GM23338 (cell line): ENCODE data around the gene CHP1. TPM values are rescaled to one million over a fixed set of nuclear protein-coding genes. Genes with fewer than 3 reads are reported as not detected.
A peak's percentile ranks its signal among the peaks of the same experiment; 100 is the strongest.

Experiments
- ATAC-seq: fragments of 200-7000 bp; cut with Tn5 transposase; 3 replicates; pipeline ENCODE4 v1.9.1; 2020
- DNase-seq: peaks from one replicate; pipeline ENCODE4 v3.0.0-alpha.2; 2015; ENCODE audit warnings: low spot score
- H2AFZ ChIP-seq: fragments of 200-600 bp; sonication (generic); 2 replicates; pipeline ENCODE4 v1.8.0; 2016; ENCODE audit warnings: antibody characterized with exemption, mild to moderate bottlenecking, moderate library complexity
- H3F3A ChIP-seq: fragments of 200-600 bp; sonication (generic); replicated peaks from 2 replicates; pipeline ENCODE4 v1.8.0; 2017; ENCODE audit warnings: antibody characterized with exemption, mixed run types, low read depth
- H3K27ac ChIP-seq: fragments of 200-600 bp; sonication (generic); 2 replicates; pipeline ENCODE4 v1.6.1; 2016; ENCODE audit warnings: low read depth
- H3K27me3 ChIP-seq: fragments of 200-600 bp; sonication (generic); 2 replicates; pipeline ENCODE4 v1.8.0; 2016; ENCODE audit warnings: mild to moderate bottlenecking, mixed run types, moderate library complexity; ENCODE audit not compliant: insufficient read depth
- H3K36me3 ChIP-seq: fragments of 200-600 bp; sonication (generic); 2 replicates; pipeline ENCODE4 v1.8.0; 2016; ENCODE audit warnings: mild to moderate bottlenecking; ENCODE audit not compliant: insufficient read depth
- H3K4me1 ChIP-seq: fragments of 200-600 bp; sonication (generic); 2 replicates; pipeline ENCODE4 v1.8.0; 2016; ENCODE audit warnings: mild to moderate bottlenecking, moderate library complexity; ENCODE audit not compliant: insufficient read depth
- H3K4me2 ChIP-seq: fragments of 200-600 bp; sonication (generic); 2 replicates; pipeline ENCODE4 v1.7.1; 2017; ENCODE audit warnings: mixed run types
- H3K4me3 ChIP-seq: fragments of 200-600 bp; sonication (generic); 2 replicates; pipeline ENCODE4 v1.6.1; 2016; ENCODE audit warnings: mixed run types
- H3K79me2 ChIP-seq: fragments of 200-600 bp; sonication (generic); replicated peaks from 2 replicates; pipeline ENCODE4 v1.8.0; 2017; ENCODE audit warnings: mild to moderate bottlenecking; ENCODE audit not compliant: insufficient read depth
- H3K9me2 ChIP-seq: fragments of 200-600 bp; sonication (generic); 2 replicates; pipeline ENCODE4 v1.8.0; 2017; ENCODE audit not compliant: insufficient read depth
- H4K20me1 ChIP-seq: fragments of 200-600 bp; sonication (generic); replicated peaks from 2 replicates; pipeline ENCODE4 v1.8.0; 2017; ENCODE audit warnings: mild to moderate bottlenecking; ENCODE audit not compliant: insufficient read depth
- H3K27ac Mint-ChIP-seq: 2 replicates; pipeline ENCODE4 v1.8.0; 2020; ENCODE audit warnings: inconsistent platforms, mild to moderate bottlenecking, moderate library complexity, mixed read lengths
- H3K27me3 Mint-ChIP-seq: 3 replicates; pipeline ENCODE4 v1.8.0; 2022; ENCODE audit warnings: low read depth, mild to moderate bottlenecking, moderate library complexity, mixed read lengths, inconsistent platforms; ENCODE audit not compliant: insufficient read depth, poor library complexity
- H3K36me3 Mint-ChIP-seq: 3 replicates; pipeline ENCODE4 v1.8.0; 2021; ENCODE audit warnings: low read depth, mild to moderate bottlenecking, inconsistent platforms, moderate library complexity, mixed read lengths
- H3K4me1 Mint-ChIP-seq: 3 replicates; pipeline ENCODE4 v1.8.0; 2020; ENCODE audit warnings: mild to moderate bottlenecking, inconsistent platforms, mixed read lengths
- H3K4me3 Mint-ChIP-seq: 3 replicates; pipeline ENCODE4 v1.8.0; 2021; ENCODE audit warnings: moderate library complexity, mild to moderate bottlenecking, inconsistent platforms, mixed read lengths
- H3K9me3 Mint-ChIP-seq: 3 replicates; pipeline ENCODE4 v1.8.0; 2020; ENCODE audit warnings: moderate library complexity, mild to moderate bottlenecking, inconsistent platforms, mixed read lengths
- CREB1 ChIP-seq: fragments of 250-450 bp; sonication (Bioruptor Pico); IDR thresholded peaks from 2 replicates; pipeline ENCODE4 v1.5.0; 2020; ENCODE audit warnings: low read depth, mild to moderate bottlenecking, moderate library complexity
- EZH2 ChIP-seq: fragments of 200-600 bp; sonication (generic); IDR thresholded peaks from one replicate; pipeline ENCODE4 v1.8.0; 2017; ENCODE audit warnings: antibody characterized with exemption, mild to moderate bottlenecking, low read depth; ENCODE audit not compliant: unreplicated experiment
- EZH2phosphoT487 ChIP-seq: fragments of 200-600 bp; sonication (generic); IDR thresholded peaks from one replicate; pipeline ENCODE4 v1.8.1; 2018; ENCODE audit warnings: antibody characterized with exemption; ENCODE audit not compliant: unreplicated experiment
- NANOG ChIP-seq: IDR thresholded peaks from 2 replicates; pipeline ENCODE4 v1.6.1; 2016; ENCODE audit warnings: antibody characterized with exemption, borderline replicate concordance
- STAT1 ChIP-seq: IDR thresholded peaks from one replicate; pipeline ENCODE4 v1.6.1; 2016; ENCODE audit warnings: antibody characterized with exemption; ENCODE audit not compliant: unreplicated experiment
- ZNF114 ChIP-seq: fragments of 250-450 bp; sonication (Bioruptor Pico); IDR thresholded peaks from 2 replicates; pipeline ENCODE4 v1.5.0; 2020; ENCODE audit warnings: mild to moderate bottlenecking, moderate library complexity
- ZNF331 ChIP-seq: fragments of 250-450 bp; sonication (Bioruptor Pico); IDR thresholded peaks from 2 replicates; pipeline ENCODE4 v1.5.0; 2020; ENCODE audit warnings: low read depth, mild to moderate bottlenecking, moderate library complexity
- polyA plus RNA-seq: library from polyadenylated mRNA; unstranded; fragments of >200 nt; fragmentation: Nextera tagmentation; extraction: Ambion mirVana; gene quantifications from 2 replicates; pipeline ENCODE4 v1.2.1, GENCODE V29; 2016
- total RNA-seq: library from RNA; depleted of rRNA; stranded (reverse); fragments of >200 nt; shearing (Covaris generic); gene quantifications from 2 replicates; pipeline ENCODE4 v1.2.3, GENCODE V29; 2014
- TF ChIP-seq, protein P1 (sequence below): IDR thresholded peaks from 2 replicates; pipeline ENCODE4 v1.6.1; 2016; ENCODE audit warnings: antibody characterized with exemption
- TF ChIP-seq, protein P2 (sequence below), 2 experiments: fragments of 200-600 bp in 1 of 2; sonication (generic) in 1 of 2; conservative IDR thresholded peaks; 2 replicates each; pipeline versions ENCODE4 v1.5.1 to v1.6.1; 2016 to 2017; ENCODE audit warnings: antibody characterized with exemption in 2 of 2, low read depth in 2 of 2, mild to moderate bottlenecking in 2 of 2, moderate library complexity in 1 of 2

The CHP1 gene
- total and polyA plus RNA-seq, 2 experiments from 2014 or later: 62.3 to 109 TPM

DNA sequence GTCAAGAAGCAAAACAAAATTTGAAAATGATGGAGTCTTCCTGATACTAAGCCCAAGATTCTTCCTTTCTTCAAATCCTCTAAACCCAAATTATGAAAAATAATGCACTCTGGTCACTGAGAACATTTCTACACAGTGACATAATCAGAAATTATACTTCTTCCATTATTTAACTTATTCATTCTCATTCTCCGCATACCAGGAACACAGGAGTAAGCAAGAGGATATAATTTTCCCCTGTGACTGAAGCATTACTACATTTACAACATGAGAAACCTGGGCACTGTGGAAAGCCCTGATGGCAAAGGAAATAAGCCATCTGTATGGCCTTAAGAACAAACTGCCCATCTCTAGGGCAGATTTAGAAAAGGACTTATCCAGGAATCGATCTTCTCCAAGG, 47.5 kb upstream of the CHP1 start:
- no peak overlapping the region for H3K27ac ChIP-seq
- no peaks in the 10 kb centered on the region for H3K79me2 ChIP-seq
- no peak overlapping the region for H3K27ac Mint-ChIP-seq
- TF ChIP-seq ZNF114 (CRISPR knock-in tag) (no peak), CREB1 (no peak), NANOG (no peak)
- TF ChIP-seq, protein P1, sequence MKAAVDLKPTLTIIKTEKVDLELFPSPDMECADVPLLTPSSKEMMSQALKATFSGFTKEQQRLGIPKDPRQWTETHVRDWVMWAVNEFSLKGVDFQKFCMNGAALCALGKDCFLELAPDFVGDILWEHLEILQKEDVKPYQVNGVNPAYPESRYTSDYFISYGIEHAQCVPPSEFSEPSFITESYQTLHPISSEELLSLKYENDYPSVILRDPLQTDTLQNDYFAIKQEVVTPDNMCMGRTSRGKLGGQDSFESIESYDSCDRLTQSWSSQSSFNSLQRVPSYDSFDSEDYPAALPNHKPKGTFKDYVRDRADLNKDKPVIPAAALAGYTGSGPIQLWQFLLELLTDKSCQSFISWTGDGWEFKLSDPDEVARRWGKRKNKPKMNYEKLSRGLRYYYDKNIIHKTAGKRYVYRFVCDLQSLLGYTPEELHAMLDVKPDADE: no peak
- TF ChIP-seq, protein P2, sequence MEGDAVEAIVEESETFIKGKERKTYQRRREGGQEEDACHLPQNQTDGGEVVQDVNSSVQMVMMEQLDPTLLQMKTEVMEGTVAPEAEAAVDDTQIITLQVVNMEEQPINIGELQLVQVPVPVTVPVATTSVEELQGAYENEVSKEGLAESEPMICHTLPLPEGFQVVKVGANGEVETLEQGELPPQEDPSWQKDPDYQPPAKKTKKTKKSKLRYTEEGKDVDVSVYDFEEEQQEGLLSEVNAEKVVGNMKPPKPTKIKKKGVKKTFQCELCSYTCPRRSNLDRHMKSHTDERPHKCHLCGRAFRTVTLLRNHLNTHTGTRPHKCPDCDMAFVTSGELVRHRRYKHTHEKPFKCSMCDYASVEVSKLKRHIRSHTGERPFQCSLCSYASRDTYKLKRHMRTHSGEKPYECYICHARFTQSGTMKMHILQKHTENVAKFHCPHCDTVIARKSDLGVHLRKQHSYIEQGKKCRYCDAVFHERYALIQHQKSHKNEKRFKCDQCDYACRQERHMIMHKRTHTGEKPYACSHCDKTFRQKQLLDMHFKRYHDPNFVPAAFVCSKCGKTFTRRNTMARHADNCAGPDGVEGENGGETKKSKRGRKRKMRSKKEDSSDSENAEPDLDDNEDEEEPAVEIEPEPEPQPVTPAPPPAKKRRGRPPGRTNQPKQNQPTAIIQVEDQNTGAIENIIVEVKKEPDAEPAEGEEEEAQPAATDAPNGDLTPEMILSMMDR (conservative IDR thresholded peaks at IDR 0.05; ENCODE audit: low read depth in 2 of 2): no peak
- H3K36me3 ChIP-seq: no peaks in the 10 kb centered on the region
- no peaks in the 10 kb centered on the region for H4K20me1 ChIP-seq
- H3K4me3 ChIP-seq: no peak overlapping the region
- H3K4me2 ChIP-seq: no peak overlapping the region
- no peaks in the 10 kb centered on the region for H3F3A ChIP-seq
- no peak for DNase-seq
- no peak overlapping the region for H3K4me3 Mint-ChIP-seq
- H2AFZ ChIP-seq: peak overlapping the region; percentile 83; the same call in 1 of the 2 replicates
- H3K27me3 ChIP-seq: no peaks in the 10 kb centered on the region
- no peaks in the 10 kb centered on the region for H3K9me2 ChIP-seq
- H3K9me3 Mint-ChIP-seq: no peaks in the 10 kb centered on the region
- H3K36me3 Mint-ChIP-seq: no peaks in the 10 kb centered on the region
- H3K4me1 Mint-ChIP-seq: peaks cover 11% of the 10 kb centered on the region
- peaks cover 10% of the 10 kb centered on the region; the same call in 1 of the 2 replicates for H3K4me1 ChIP-seq
- peaks cover 3% of the 10 kb centered on the region for H3K27me3 Mint-ChIP-seq
- ATAC-seq: no peak

DNA sequence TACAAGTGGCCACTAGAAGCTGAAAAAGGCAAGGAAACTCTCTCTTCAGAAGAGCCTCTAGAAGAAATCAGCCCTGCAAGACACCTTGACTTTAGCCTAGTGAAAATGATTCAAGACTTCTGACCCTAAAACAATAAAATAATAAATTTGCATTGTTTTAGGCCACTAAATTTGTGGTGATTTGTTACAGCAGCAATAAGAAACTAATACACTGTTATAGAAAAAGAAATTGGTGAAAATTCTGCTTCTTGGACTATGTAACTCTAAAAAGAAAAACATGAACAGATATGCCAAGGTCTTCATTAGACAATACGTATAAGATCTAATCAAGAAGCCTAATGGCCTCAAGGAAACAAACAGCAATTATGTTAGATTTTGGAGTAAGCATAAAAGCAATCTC, 36.6 kb upstream of the CHP1 start:
- Mint-ChIP-seq H3K4me1 (no peaks in the 10 kb centered on the region), H3K4me3 (no peak overlapping the region), H3K27ac (no peak overlapping the region), H3K27me3 (peaks cover 17% of the 10 kb centered on the region), H3K9me3 (no peaks in the 10 kb centered on the region; the same call in 2 of the 3 replicates), H3K36me3 (peaks cover 2% of the 10 kb centered on the region; the same call in 1 of the 3 replicates)
- H3K36me3 ChIP-seq: no peaks in the 10 kb centered on the region
- H3K4me3 ChIP-seq: no peak overlapping the region
- H3F3A ChIP-seq: no peaks in the 10 kb centered on the region
- H3K27ac ChIP-seq: no peak overlapping the region
- no peak overlapping the region for H3K4me2 ChIP-seq
- TF ChIP-seq ZNF331 (CRISPR knock-in tag): no peak
- TF ChIP-seq, protein P2 (conservative IDR thresholded peaks at IDR 0.05; ENCODE audit: low read depth in 2 of 2): no peak
- TF ChIP-seq EZH2phosphoT487: no peak
- TF ChIP-seq STAT1: no peak
- TF ChIP-seq EZH2: no peak
- H3K9me2 ChIP-seq: no peaks in the 10 kb centered on the region
- H3K79me2 ChIP-seq: no peaks in the 10 kb centered on the region
- ATAC-seq (no peak), DNase-seq (no peak)
- H4K20me1 ChIP-seq: no peaks in the 10 kb centered on the region
- no peak overlapping the region for H2AFZ ChIP-seq
- H3K27me3 ChIP-seq: no peaks in the 10 kb centered on the region
- no peaks in the 10 kb centered on the region for H3K4me1 ChIP-seq
